ENCODE data around the gene FOXK2. TPM values are rescaled to one million over a fixed set of nuclear protein-coding genes. Genes with fewer than 3 reads are reported as not detected.

FOXK2 gene
- total and polyA plus RNA-seq, 2 of the 8 experiments (the other 6 are each of a cell fraction or from before 2014, with no cell fraction given): 34.7 to 64.9 TPM

DNA sequence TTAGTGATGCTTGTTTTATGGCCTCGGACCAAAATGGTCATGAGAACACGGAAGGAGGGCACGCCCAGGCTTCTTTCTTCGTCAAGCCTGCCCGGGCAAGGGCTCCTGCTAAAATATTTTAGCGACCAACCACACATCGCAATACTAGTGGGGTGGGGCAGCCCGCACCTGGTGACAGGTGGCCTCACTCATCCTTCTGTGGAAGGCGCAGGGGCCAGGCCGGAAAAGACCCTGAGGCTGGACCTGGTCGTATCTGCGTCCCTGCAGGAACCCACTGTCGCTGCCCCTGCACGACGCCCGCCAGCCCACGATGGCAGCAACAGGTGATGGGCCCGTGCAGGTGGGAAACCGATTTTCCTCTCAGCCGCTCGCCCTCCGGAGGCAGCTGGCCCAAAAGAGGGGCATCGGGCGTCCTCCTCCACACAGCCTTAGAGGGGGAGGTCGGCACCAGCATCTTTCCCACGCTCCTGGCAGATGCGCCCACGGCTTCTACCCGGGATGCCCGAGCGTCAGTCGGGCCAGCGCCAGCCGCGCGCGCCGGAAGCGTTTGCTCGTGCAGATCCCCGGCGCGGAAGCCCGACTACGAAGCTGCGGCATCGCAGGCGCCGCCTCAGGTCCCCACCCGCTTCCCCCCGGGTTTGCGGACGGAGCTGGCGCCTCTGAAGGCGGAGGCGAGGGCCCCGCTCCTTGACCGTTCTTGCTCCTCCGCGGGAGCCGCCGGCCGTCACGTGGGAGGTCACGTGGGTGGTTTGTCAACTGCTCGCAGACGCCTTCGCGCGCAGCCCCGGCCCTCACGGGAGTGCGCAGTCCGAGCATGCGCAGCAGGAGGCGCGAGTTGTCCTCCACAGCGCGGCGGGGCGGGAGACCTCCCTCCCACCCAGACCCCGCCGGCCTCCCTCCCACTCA lies 22.8 kb upstream of the FOXK2 start (continued):
- no peak for TF ChIP-seq JUN (IDR thresholded peaks at IDR 0.05; ENCODE audit: low read depth, low read length)
